ENCODE measurements around the gene NTRK2.

- no peak for TF ChIP-seq CTCF (conservative IDR thresholded peaks at IDR 0.05; ENCODE audit: low read depth in 2 of 2)
- no peak for TF ChIP-seq EZH2 (IDR thresholded peaks at IDR 0.05; ENCODE audit: low read depth, unreplicated experiment)
- no peak for TF ChIP-seq POLR2AphosphoS5 (IDR thresholded peaks at IDR 0.05; ENCODE audit: low read depth)
- no peak for TF ChIP-seq EZH2phosphoT487 (IDR thresholded peaks at IDR 0.05; ENCODE audit: unreplicated experiment)
These were observed 354.8 kb downstream of the NTRK2 start for GRCh38 chr9:85024374-85024773.

Data from GM23338 (cell line).